DMS114 treated with DMSO at 0.1 percent for 48 hours (cell line): ENCODE results near the gene NMT1.
"Not testable (repeated sequence)": the region's sequence is repeated elsewhere in the genome, so short reads cannot be mapped to it uniquely, and the experiment has no call there.

Source experiments
- DNase-seq: peaks from one replicate; lab custom pipeline; 2025; ENCODE audit not compliant: unreplicated experiment; lab: John Stamatoyannopoulos, UW

The NMT1 gene

GRCh38 chr17:45036691-45037090 is 24.4 kb upstream of the NMT1 start:
- no peak for DNase-seq

- DNase-seq = no peak
Observed at GRCh38 chr17:45038728-45039634, 22.1 kb upstream of the NMT1 start.

- no peak for DNase-seq
Observed at GRCh38 chr17:45040459-45040858, 20.7 kb upstream of the NMT1 start.

- no peak for DNase-seq
Observed at GRCh38 chr17:45042346-45043120, 18.6 kb upstream of the NMT1 start.

GRCh38 chr17:45043813-45044540 is 17.1 kb upstream of the NMT1 start:
- no peak for DNase-seq

GRCh38 chr17:45046537-45047125 is 14.5 kb upstream of the NMT1 start:
- DNase-seq = no peak

- DNase-seq = no peak
Observed at GRCh38 chr17:45048795-45049563, 12.1 kb upstream of the NMT1 start.

GRCh38 chr17:45050481-45051059 is 10.5 kb upstream of the NMT1 start:
- DNase-seq = no peak

GRCh38 chr17:45051060-45051719 is 9.9 kb upstream of the NMT1 start, which contains the start of gene DCAKD:
DCAKD (minus strand) TSS chr17:45051632; CDS start chr17:45034885, 16,747 bp downstream.
- peak; percentile 89 for DNase-seq

- not testable (repeated sequence) for DNase-seq
Observed at GRCh38 chr17:45051720-45052051, 9.4 kb upstream of the NMT1 start.

GRCh38 chr17:45052052-45052772 is 8.9 kb upstream of the NMT1 start:
- DNase-seq = peak; percentile 14

GRCh38 chr17:45060382-45060796 is 728 bp upstream of the NMT1 start:
- no peak for DNase-seq

GRCh38 chr17:45061606-45062205 is 589 bp downstream of the NMT1 start:
- no peak for DNase-seq

GRCh38 chr17:45063198-45063597 is 2.1 kb downstream of the NMT1 start:
- no peak for DNase-seq

- no peak for DNase-seq
Observed at GRCh38 chr17:45067637-45068036, 6.5 kb downstream of the NMT1 start.

- no peak for DNase-seq
Observed at GRCh38 chr17:45070001-45070400, 8.9 kb downstream of the NMT1 start.

- no peak for DNase-seq
Observed at GRCh38 chr17:45070809-45071208, 9.7 kb downstream of the NMT1 start.

GRCh38 chr17:45073414-45074070 is 12.4 kb downstream of the NMT1 start:
- no peak for DNase-seq
